HG02642 (cell line): Measurements from ENCODE around the gene FRMD4B.

Experiments
- ATAC-seq: cut with Tn5 transposase; IDR thresholded peaks from one replicate; pipeline ENCODE4 v1.9.1; 2021; ENCODE audit warnings: mild to moderate bottlenecking; ENCODE audit not compliant: unreplicated experiment, poor library complexity

Gene FRMD4B

DNA sequence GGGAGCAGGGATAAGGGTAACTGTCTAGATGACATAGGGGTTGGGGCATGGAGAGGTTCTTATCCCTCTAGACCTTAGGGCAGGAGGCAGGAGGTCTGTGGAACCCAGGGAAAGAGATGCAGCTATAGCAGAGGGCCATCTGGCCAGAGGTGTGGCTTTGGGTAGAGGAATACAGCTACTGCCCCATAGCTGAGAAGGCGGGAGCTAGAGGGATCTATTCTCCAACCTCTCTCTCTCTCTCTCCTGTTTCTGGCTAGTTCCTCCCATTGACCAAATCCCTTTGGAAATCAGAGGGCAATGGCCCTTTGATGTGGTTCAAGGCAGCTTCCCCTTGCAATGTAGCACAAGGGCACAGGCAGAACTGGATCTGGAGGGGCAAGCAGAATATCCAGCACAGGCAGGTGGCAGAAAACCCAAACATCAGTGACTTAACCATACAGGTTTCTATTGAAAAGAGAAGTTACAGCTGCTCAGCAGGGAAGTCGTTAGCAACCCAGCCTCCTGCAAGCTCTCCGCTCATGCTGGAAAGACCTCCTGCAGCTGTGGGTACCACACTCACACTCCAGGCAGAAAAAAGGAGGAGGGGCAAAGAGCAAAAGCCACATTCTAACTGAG is 241.2 kb downstream of the FRMD4B start:
- no peak for ATAC-seq

DNA sequence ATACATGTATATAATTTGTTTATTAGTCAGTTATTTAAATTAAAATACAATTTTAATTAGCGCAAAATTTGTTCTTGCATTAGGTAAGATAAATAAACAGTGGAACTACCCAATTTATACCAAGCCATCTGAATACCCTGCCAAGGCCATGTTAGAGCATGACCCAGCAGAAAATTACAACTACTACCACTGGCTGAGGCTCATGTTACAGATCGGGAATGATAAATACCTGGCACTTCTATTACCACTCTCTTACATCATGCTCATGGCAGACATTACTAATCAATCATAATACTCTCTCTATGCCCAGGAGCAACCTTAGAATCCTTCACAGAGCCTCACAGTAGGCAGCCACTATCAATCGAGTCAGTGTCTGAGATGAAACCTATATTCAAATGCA is 242.3 kb downstream of the FRMD4B start:
- no peak for ATAC-seq

DNA sequence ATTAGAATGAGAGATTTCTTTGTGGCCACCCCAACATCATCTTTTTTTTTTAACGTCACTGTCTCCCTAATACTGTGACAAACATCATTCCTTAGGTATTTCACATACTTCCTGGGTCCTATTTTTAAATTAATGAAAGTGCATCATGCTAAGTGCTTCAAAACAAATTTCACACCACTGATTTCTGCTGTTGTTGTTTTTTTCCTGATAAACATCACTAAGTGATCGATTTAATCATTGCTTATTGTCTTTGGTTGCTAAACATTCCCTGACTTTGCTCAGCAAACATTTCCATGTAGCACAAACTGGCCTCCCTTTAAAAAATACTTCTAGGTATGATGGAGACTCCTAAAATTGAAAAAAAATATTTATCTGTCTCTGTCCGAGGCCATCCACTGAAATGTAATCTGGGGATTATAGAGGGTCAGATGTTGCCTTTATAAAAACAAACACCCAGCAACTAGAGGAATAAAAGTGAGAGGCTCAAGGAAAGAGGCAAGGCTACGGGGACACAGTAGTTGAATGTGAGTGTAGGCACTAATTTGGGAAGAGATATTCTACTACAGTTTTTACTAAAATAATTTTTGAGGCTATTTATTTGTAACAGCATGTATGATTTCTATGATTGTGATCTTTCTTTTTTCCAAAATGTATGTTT is 243.0 kb downstream of the FRMD4B start:
- no peak for ATAC-seq

DNA sequence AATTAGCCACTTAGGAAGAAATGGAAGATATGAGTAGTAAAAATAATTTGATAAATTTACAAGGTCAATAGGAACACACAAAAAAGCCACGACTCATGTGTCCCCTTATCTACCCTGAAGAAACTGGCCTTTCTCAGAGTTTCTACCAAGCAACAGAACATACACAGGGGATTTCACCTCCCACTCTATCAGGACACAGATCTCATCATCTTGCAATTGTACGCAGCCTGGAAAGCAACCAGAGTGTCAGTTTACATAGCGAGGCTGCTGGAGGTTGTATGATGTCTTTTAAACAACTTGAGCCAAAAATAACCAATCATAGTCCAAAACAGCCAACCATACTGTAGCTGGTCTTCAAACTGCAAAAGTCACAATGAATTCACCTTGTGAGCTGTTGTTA is 243.8 kb downstream of the FRMD4B start:
- ATAC-seq: no peak

DNA sequence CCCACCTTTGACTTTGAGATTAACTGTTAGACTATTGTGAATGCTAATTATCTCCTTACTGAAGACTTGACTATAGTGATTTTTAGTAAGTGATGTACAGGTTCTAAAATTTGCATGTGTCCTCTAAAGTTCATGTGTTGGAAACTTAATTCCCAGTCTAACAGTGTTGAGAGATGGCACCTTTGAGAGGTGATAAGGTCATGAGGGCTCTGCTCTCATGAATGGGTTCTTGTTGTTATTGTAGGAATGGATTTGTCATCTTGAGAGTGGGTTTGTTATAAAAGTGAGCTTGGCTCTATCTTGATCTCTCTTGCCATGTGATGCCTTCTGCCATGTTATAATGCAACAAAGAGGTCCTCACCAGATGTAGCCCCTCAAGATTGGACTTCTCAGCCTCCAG is 244.6 kb downstream of the FRMD4B start:
- ATAC-seq: no peak

DNA sequence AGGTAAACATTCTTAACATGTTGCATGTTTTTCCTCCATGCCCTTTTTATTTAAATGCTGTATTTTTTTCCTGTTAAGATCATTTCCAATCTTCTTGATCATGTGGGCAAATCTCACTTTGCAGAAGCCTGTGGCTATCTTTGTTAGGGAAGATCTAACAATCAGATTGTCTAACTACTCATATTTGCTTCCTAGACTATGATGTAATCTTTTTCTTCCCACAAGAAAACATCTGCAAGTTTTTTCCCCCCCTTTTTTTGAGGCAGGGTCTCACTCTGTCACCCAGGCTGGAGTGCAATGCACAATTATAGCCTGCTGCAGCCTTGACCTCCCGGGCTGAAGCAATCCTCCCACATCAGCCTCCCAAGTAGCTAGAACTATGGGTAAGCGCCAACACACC is 248.5 kb downstream of the FRMD4B start:
- ATAC-seq: no peak

DNA sequence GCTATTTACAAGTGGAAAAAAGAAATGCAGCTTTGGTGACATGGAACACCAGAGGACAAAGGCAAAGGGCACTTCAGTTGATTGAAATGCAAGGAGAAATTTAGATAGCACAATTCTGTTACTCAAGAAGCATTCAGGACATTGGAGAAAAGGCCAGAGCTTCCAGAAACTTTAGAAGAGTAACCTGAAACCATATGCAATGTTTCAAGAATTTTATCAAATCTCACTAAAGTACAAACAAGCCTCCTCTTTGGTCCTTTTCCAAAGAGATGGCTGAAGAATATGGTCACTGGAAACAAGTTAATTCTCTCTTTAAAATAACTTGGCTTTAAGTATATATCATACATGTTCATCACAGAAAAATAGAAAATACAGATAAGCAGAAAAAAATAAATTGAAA is 248.9 kb downstream of the FRMD4B start:
- no peak for ATAC-seq

DNA sequence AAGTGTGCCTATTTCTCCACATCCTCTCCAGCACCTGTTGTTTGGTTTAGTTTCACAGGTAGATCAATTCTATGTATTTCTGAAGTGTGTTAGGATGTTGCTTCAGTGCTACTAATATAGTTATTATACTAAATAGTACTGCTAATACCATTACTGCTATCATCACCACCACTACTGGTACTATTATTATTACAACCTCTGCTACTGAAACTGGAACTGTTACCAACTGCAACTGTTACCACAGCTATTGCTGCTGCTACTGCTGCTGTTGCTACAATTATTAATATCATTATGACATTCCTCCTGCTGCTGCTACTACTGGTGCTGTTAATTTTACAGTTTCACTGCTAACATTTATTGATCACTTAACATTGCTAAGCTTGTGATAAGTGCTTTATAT is 255.2 kb downstream of the FRMD4B start:
- no peak for ATAC-seq

DNA sequence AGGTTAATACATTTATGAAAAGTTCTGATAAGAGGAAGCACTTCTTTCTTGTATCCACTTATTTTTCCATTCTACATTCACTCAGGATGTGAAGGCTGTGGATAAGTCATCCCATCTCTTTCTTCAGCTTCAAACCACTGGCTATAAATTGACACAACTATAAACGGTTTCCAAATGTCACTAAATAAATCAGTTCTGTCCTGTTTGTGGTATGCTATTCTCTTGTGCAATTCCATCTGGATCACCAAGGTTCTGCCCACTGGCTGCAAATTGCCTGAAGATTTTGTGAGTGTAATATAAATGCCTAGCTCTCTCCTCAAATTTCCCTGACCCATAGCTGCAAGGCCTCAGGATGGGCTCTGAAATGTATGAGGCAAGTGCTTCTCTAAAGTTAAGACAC is 256.4 kb downstream of the FRMD4B start:
- no peak for ATAC-seq

DNA sequence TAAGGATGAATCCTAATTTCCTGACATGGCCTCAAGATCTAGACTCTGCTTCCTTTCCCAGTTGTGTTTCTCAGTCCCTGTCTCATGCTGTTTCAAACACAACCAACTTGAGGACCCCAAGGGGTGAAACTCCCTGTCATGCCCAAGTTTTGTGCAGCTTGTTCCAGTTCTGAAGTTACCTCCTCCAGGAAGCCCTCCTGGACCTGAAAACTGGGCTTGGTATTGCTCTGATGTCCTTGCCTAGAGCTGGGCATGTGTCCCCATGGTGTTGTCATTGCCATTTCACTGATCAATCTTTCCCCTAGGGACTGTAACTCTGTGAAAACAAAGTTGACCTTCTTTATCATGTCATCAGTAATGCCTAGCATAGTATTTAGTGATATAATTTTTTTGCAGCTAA is 257.4 kb downstream of the FRMD4B start:
- no peak for ATAC-seq

DNA sequence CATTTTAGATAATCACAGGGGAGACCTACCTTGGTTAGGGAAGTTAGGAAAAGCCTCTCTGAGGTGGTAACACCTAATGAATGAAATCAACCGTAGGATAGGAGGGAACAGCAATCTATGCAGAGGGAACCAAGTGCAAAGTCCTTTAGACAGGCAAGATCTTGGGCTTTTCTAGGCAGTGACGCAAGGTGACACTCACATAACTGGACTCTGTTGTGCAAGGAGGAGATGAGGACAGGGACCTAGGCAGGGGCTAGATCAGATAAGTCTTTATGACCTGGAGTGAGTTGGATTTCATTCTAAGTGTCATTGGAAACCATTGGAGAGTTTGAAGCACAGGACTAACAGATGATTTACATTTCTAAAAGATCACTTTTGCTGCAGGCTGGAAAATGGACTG is 258.9 kb downstream of the FRMD4B start:
- ATAC-seq: no peak

DNA sequence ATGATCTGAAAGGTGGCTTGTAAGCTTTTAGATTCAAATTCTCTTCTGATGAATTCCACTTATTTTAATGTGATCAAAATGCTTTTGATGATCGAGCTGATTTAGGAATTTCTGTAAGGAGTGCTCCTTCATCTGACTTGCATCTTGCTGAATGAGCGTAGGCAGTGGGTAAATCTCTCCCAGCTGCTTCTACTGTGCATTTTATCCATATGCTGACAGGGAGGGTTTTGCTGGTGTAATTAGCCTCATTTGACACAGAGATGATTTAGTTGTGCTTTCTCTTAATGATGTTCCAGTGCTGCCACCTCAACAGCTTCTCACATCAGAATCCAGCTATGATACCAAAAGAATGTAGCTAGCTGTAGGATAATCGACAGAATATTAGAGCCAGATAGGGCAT is 259.7 kb downstream of the FRMD4B start:
- ATAC-seq: no peak

DNA sequence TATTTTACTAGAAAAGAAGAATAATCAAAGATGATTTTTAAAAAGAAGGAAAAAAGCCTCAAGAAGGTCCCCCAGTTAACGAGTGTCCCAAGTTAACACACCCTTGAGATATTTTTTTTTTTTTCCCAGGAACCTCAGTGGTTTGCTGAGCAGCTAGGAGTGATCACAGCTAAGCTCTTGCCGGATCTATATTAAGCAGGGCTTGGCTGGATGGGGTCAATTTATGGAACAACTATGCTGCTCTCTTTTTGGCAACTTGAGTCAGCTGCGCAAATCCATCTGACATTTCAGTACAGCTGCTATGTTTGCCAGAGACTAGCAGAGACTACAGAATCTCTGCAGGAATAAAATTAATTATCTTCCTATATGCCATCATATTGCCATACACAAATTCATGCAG is 263.5 kb downstream of the FRMD4B start, which contains the start of gene LMOD3:
Gene LMOD3, minus strand, starts transcription at position 193 of the 400 bp plus-strand sequence. CDS start 209 bp downstream, outside the sequence.
- ATAC-seq: no peak

DNA sequence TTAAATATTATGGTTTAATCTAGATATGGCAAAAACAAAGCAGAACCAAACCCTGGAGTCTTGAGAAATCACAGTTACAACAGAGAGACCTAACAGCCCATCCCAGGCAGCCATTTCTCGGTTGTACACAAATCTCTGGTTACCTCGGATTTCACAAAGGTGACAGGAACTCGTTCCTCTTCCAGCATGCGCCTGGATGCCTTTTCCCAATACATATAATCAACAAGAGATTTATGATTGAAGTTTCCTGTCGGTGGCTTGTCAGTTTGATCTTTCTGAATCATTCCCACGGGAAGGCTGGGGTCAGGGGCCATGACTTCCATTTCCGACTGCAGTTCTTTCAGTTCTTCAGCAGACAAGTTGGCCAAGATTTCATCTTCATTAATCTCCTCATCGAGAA is 263.9 kb downstream of the FRMD4B start:
- no peak for ATAC-seq

DNA sequence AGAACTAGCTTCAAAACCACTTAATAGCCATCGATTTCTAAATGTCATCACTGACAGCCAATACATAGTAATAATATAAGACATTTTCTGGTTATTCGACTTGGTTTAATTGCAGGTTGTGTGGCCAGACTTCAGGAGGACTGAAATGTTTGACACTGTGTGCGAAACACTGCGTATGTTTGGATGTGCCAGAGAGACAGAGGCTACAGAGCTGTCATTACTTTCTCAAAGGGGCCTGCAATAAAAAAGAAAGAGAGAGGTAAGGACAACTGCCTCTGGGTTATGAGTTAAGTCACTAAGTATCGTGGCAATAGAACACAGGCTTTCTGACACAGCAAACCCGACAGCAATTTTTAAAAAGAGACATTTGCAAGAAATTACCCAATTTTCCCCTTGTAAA is 264.4 kb downstream of the FRMD4B start:
- ATAC-seq: no peak

DNA sequence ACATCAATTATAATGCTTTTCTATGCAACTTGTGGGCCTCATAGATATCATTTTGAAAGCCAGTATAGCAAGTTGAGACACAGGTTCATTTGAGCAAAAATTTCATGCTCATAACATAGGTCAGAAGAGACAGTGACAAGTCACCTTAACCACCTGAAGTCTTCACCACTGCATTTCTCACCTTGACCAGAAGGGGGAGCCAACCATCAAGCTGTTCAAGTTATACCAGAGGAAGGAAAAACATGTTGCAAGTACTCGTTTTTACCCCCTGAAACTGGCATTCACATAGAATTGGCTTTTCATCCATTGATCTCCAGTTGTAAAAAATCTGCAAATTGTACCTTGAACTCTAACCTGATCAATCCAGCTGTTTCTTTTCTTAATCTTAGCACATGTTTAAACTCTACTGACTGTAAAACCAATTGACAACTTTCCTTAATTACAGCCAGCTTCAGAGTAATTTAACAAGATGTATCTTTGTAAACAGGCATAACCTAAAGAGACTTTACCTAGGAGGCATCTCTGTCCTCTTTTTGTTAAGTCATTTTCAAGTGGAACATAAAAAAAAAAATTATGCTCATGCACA is 264.9 kb downstream of the FRMD4B start:
- peak; percentile 72 for ATAC-seq
